Endothelial cell of umbilical vein (primary cell): ENCODE data around the gene TMEM164. TPM values are rescaled to one million over a fixed set of nuclear protein-coding genes. Genes with fewer than 3 reads are reported as not detected.
A peak's percentile ranks its signal among the peaks of the same experiment; 100 is the strongest.

Source experiments
- BruUV-seq: library from RNA; stranded (reverse); fragments of 400-500 nt; replicated peaks from 2 replicates; lab custom pipeline; 2021; lab: Mats Ljungman, UMichigan
- CTCF ChIA-PET: fragments of 300-600, 350-600 bp; sonication (Branson Sonifier 250); formaldehyde crosslinking; loops from one replicate; lab custom pipeline; 2021; ENCODE audit warnings: antibody characterized with exemption, inconsistent platforms; lab: Charles Lee
- POLR2A ChIA-PET: fragments of 300-600, 350-600 bp; sonication (Branson Sonifier 250); formaldehyde crosslinking; loops from one replicate; lab custom pipeline; 2021; ENCODE audit warnings: antibody characterized with exemption, inconsistent platforms; lab: Charles Lee
- DNase-seq: peaks from one replicate; pipeline ENCODE4 v3.0.0-alpha.2; 2011; ENCODE audit warnings: low read depth, low spot score
- FAIRE-seq: peaks from 2 replicates; lab custom pipeline; 2011; peaks lifted over from hg19 to GRCh38; lab: Jason Lieb, UNC
- H2AFZ ChIP-seq: 2 replicates; pipeline ENCODE4 v1.6.0; 2012; ENCODE audit warnings: low read depth, low read length, control low read depth, inconsistent platforms
- H3K27ac ChIP-seq: 2 replicates; pipeline ENCODE4 v1.5.1; 2011; ENCODE audit warnings: low read depth, mild to moderate bottlenecking, control low read depth, low read length, moderate library complexity; ENCODE audit not compliant: insufficient read depth
- H3K27me3 ChIP-seq, 2 experiments: 2 replicates each; pipeline versions ENCODE4 v1.6.0 to v1.6.1; 2011; ENCODE audit warnings: low read length in 2 of 2, mixed read lengths in 1 of 2; ENCODE audit not compliant: control insufficient read depth in 2 of 2, insufficient read depth in 2 of 2
- H3K36me3 ChIP-seq, 2 experiments: 2 replicates in 1 of 2; 3 replicates in 1 of 2; pipeline ENCODE4 v1.5.1; 2011; ENCODE audit warnings: low read length in 2 of 2, mild to moderate bottlenecking in 1 of 2, moderate library complexity in 1 of 2; ENCODE audit not compliant: control insufficient read depth in 2 of 2, insufficient read depth in 2 of 2; ENCODE audit errors: extremely low read depth in 1 of 2
- H3K4me1 ChIP-seq: 3 replicates; pipeline ENCODE4 v1.5.1; 2011; ENCODE audit warnings: mild to moderate bottlenecking, low read length; ENCODE audit not compliant: control insufficient read depth, insufficient read depth; ENCODE audit errors: extremely low read depth
- H3K4me2 ChIP-seq: 2 replicates; pipeline ENCODE4 v1.6.1; 2011; ENCODE audit warnings: low read length, control low read depth, mixed read lengths; ENCODE audit not compliant: insufficient read depth
- H3K4me3 ChIP-seq, 3 experiments: fragments of 200-600 bp in 1 of 3; sonication (generic), shearing (Covaris generic) in 1 of 3; replicated peaks in 1 of 3; 2 replicates each; pipeline ENCODE4 v1.5.1; 2011 to 2016; ENCODE audit warnings: control low read depth in 3 of 3, low read length in 3 of 3, mild to moderate bottlenecking in 2 of 3, inconsistent platforms in 1 of 3, low read depth in 1 of 3, moderate library complexity in 1 of 3; ENCODE audit not compliant: insufficient read depth in 1 of 3
- H3K79me2 ChIP-seq: 2 replicates; pipeline ENCODE4 v1.6.0; 2012; ENCODE audit warnings: low read length, inconsistent platforms; ENCODE audit not compliant: control insufficient read depth, insufficient read depth
- H3K9ac ChIP-seq: replicated peaks from 2 replicates; pipeline ENCODE3; 2011; ENCODE audit warnings: low read length, control low read depth; ENCODE audit not compliant: insufficient read depth; ENCODE audit errors: extremely low read depth
- H3K9me1 ChIP-seq: replicated peaks from 3 replicates; pipeline ENCODE4 v1.6.0; 2011; ENCODE audit warnings: mild to moderate bottlenecking, low read length; ENCODE audit not compliant: control insufficient read depth, insufficient read depth; ENCODE audit errors: extremely low read depth
- H3K9me3 ChIP-seq: replicated peaks from 2 replicates; pipeline ENCODE4 v1.5.1; 2012; ENCODE audit warnings: low read length, inconsistent platforms; ENCODE audit not compliant: control insufficient read depth, insufficient read depth
- H4K20me1 ChIP-seq: replicated peaks from 2 replicates; pipeline ENCODE3; 2011; ENCODE audit warnings: mild to moderate bottlenecking, low read length; ENCODE audit not compliant: control insufficient read depth, insufficient read depth; ENCODE audit errors: extremely low read depth
- EZH2 ChIP-seq: IDR thresholded peaks from 2 replicates; pipeline ENCODE4 v1.6.1; 2012; ENCODE audit warnings: borderline replicate concordance, low read depth, mild to moderate bottlenecking, moderate library complexity, low read length, inconsistent platforms; ENCODE audit not compliant: severe bottlenecking
- FOS ChIP-seq: IDR thresholded peaks from 2 replicates; pipeline ENCODE4 v1.6.1; 2011; ENCODE audit warnings: mild to moderate bottlenecking, low read length, moderate library complexity, borderline replicate concordance; ENCODE audit not compliant: insufficient read depth
- GATA2 ChIP-seq: IDR thresholded peaks from 2 replicates; pipeline ENCODE4 v1.7.0; 2011; ENCODE audit warnings: low read depth, mild to moderate bottlenecking, moderate library complexity, mixed read lengths, low read length; ENCODE audit not compliant: insufficient read length, insufficient read depth
- JUN ChIP-seq: IDR thresholded peaks from 2 replicates; pipeline ENCODE4 v1.6.1; 2011; ENCODE audit warnings: borderline replicate concordance, low read depth; ENCODE audit not compliant: insufficient read length, insufficient read depth
- MYC ChIP-seq: IDR thresholded peaks from one replicate; pipeline ENCODE4 v1.6.1; 2011; ENCODE audit warnings: mild to moderate bottlenecking, low read depth, low read length
- POLR2A ChIP-seq: IDR thresholded peaks from 2 replicates; pipeline ENCODE4 v1.6.1; 2012; ENCODE audit warnings: low read depth, mild to moderate bottlenecking, control low read depth, low read length
- POLR2AphosphoS5 ChIP-seq: IDR thresholded peaks from 2 replicates; pipeline ENCODE4 v1.6.1; 2012; ENCODE audit warnings: low read depth, mild to moderate bottlenecking, control low read depth, low read length, moderate library complexity; ENCODE audit not compliant: insufficient read depth
- dilution Hi-C: fragments of 300-500 bp; cut with MboI; formaldehyde crosslinking; loops from one replicate; pipeline ENCODE4 v1.15.0; 2019; ENCODE audit warnings: low sequenced_read_pairs; ENCODE audit not compliant: extremely low pct_ligation_motif_present
- intact Hi-C: fragments of 100-400 bp; cut with micrococcal nuclease; formaldehyde crosslinking; loops from one replicate; pipeline ENCODE4 v1.10.0; 2022
- polyA plus RNA-seq, 4 experiments: library from polyadenylated mRNA; depleted of rRNA in 3 of 4; stranded (reverse) in 3 of 4; unstranded in 1 of 4; fragments of >200 nt; gene quantifications; 2 replicates each; pipeline versions ENCODE4 v1.2.1 to v1.2.3, GENCODE V29; 2011 to 2012; ENCODE audit warnings: missing spikeins in 1 of 4
- total RNA-seq: library from RNA; stranded (reverse); gene quantifications from 2 replicates; pipeline ENCODE4 v1.2.3, GENCODE V29; 2021
- TF ChIP-seq, protein P1 (sequence below), 2 donors: IDR thresholded peaks; 1 replicate in 1 of 2; 2 replicates in 1 of 2; pipeline ENCODE4 v1.5.1; 2011; ENCODE audit warnings: low read length in 2 of 2, mild to moderate bottlenecking in 2 of 2, moderate library complexity in 2 of 2, control low read depth in 1 of 2, inconsistent platforms in 1 of 2, low read depth in 1 of 2; ENCODE audit not compliant: insufficient read depth in 1 of 2; ENCODE audit errors: extremely low read depth in 1 of 2
- TF ChIP-seq, protein P2 (sequence below): IDR thresholded peaks from 2 replicates; pipeline ENCODE4 v1.6.1; 2011; ENCODE audit not compliant: insufficient read depth, insufficient read length

TMEM164 gene
- total and polyA plus RNA-seq, 2 donors (not counting 3 experiments of a cell fraction or from before 2014, with no cell fraction given): 12.8 to 22.2 TPM

- TF ChIP-seq, protein P1, sequence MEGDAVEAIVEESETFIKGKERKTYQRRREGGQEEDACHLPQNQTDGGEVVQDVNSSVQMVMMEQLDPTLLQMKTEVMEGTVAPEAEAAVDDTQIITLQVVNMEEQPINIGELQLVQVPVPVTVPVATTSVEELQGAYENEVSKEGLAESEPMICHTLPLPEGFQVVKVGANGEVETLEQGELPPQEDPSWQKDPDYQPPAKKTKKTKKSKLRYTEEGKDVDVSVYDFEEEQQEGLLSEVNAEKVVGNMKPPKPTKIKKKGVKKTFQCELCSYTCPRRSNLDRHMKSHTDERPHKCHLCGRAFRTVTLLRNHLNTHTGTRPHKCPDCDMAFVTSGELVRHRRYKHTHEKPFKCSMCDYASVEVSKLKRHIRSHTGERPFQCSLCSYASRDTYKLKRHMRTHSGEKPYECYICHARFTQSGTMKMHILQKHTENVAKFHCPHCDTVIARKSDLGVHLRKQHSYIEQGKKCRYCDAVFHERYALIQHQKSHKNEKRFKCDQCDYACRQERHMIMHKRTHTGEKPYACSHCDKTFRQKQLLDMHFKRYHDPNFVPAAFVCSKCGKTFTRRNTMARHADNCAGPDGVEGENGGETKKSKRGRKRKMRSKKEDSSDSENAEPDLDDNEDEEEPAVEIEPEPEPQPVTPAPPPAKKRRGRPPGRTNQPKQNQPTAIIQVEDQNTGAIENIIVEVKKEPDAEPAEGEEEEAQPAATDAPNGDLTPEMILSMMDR (IDR thresholded peaks at IDR 0.05; ENCODE audit: extremely low read depth in 1 of 2, insufficient read depth in 1 of 2, low read depth in 1 of 2, low read length in 2 of 2): peak; percentile 48
- TF ChIP-seq, protein P2, sequence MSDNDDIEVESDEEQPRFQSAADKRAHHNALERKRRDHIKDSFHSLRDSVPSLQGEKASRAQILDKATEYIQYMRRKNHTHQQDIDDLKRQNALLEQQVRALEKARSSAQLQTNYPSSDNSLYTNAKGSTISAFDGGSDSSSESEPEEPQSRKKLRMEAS: no peak
- dilution Hi-C loops: no loop called here
- BruUV-seq: no TSS peak
- DNase-seq (peak; percentile 36), FAIRE-seq (peak; percentile 96)
- CTCF ChIA-PET: interaction anchor here (0.6 to 5.3 kb wide), 51 partner anchors 9 to 673 kb away, joined by 3 to 98 read pairs (median 5); partner anchors contain the start of genes AMMECR1 and TMEM164
- Histone ChIP-seq H3K27me3 (no peaks in the 10 kb centered on the region), H3K27ac (no peak overlapping the region), H4K20me1 (no peaks in the 10 kb centered on the region), H2AFZ (no peak overlapping the region), H3K4me1 (no peaks in the 10 kb centered on the region), H3K9me1 (no peaks in the 10 kb centered on the region), H3K36me3 (no peaks in the 10 kb centered on the region), H3K4me2 (no peak overlapping the region), H3K9ac (no peak overlapping the region), H3K4me3 (no peak overlapping the region), H3K79me2 (no peaks in the 10 kb centered on the region), H3K9me3 (no peaks in the 10 kb centered on the region)
- intact Hi-C loops: loop anchor here (1.0 to 5.0 kb wide), 3 partner anchors 144 to 235 kb away; partner anchors contain the start of gene TMEM164
- POLR2A ChIA-PET: no interaction called here
Observed at GRCh38 chrX:110146521-110146920, 143.6 kb downstream of the TMEM164 start.

GRCh38 chrX:110153244-110153643 is 150.3 kb downstream of the TMEM164 start:
- Histone ChIP-seq H4K20me1 (no peaks in the 10 kb centered on the region), H3K79me2 (no peaks in the 10 kb centered on the region), H3K27me3 (no peaks in the 10 kb centered on the region), H3K4me1 (no peaks in the 10 kb centered on the region), H3K36me3 (no peaks in the 10 kb centered on the region), H3K9me1 (no peaks in the 10 kb centered on the region), H3K27ac (no peak overlapping the region), H3K4me3 (no peak overlapping the region), H3K9me3 (no peaks in the 10 kb centered on the region), H2AFZ (no peak overlapping the region), H3K9ac (no peak overlapping the region), H3K4me2 (no peak overlapping the region)
- BruUV-seq: no TSS peak
- ChIA-PET CTCF (interaction anchor here (1.2 to 10.2 kb wide), 2 partner anchors 15 to 257 kb away, joined by 4 to 286 read pairs; no protein-coding TSS in a partner anchor), POLR2A (no interaction called here)
- TF ChIP-seq GATA2: no peak
- TF ChIP-seq JUN: no peak
- TF ChIP-seq, protein P1 (IDR thresholded peaks at IDR 0.05; ENCODE audit: extremely low read depth in 1 of 2, insufficient read depth in 1 of 2, low read depth in 1 of 2, low read length in 2 of 2): no peak
- no peak for TF ChIP-seq MYC
- TF ChIP-seq FOS: no peak
- no peak for TF ChIP-seq EZH2
- no peak for TF ChIP-seq POLR2AphosphoS5
- TF ChIP-seq, protein P2: no peak
- TF ChIP-seq POLR2A: no peak
- dilution Hi-C loops (loop anchor here (10.0 kb wide), 1 partner anchor 262 kb away; no protein-coding TSS in a partner anchor), intact Hi-C loops (no loop called here)
- DNase-seq (no peak), FAIRE-seq (no peak)
